GM21825 (cell line): Measurements from ENCODE around the gene TXNDC15.
"Not testable (repeated sequence)": the region's sequence is repeated elsewhere in the genome, so short reads cannot be mapped to it uniquely, and the experiment has no call there.

Experiments
- ATAC-seq: cut with Tn5 transposase; IDR thresholded peaks from one replicate; pipeline ENCODE4 v1.9.1; 2021; ENCODE audit warnings: mild to moderate bottlenecking, moderate library complexity; ENCODE audit not compliant: unreplicated experiment

TXNDC15 gene

DNA sequence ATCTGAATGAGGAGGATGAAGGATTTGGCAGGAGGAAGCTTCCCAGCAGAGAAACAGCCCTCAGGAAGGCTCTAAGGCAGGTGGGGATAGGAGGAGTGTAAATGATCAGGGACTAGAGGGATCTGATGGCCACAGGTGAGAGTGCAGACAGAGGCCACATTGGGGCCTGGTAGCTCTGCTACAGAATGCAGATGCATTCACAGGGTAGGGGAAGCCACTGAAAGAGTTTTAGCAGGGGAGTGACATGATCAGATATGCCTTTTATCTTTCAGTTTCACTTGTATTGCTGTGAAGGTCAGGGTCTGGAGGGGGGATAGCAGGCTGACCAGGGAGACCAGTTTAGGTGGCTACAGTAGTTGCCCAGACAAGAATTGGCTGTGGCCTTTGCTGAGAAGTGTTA, 3.0 kb downstream of the TXNDC15 start:
- peak; percentile 43 for ATAC-seq

DNA sequence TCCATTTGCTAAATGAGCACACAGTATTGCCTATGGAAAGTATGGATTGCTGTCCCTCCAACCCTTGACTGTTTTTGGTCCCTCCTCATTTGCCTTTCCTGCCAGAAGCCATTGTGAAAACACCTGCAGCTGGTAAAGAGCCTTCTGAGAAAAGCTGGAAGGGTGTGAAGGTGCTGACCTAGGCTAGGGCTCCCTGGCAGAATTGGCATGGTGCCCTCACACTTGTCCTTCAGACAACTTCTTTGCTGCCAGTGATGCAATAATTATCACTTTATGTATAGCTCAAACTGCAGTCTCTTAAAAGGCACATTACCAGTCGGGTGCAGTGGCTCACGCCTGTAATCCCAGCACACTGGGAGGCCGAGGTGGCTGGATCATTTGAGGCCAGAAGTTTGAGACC, 4.2 kb downstream of the TXNDC15 start:
- no peak for ATAC-seq

DNA sequence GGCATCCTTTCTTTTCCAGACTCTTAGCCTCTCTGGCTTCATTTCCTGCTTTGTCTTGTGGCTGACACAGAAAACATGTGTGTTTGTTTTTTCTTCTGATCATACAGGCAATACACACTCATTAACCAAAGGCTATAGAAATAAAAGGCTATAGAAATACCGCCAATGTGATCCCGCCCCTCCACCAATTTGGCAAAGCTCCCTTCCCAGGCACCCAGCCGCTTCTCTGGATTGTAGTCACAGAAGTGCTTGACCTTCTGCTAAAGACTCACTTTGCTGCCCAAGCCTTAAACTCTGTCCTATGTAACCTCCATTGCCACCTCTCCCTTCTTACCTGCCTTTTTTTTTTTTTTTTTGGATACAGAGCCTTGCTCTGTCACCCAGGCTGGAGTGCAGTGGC, 5.3 kb downstream of the TXNDC15 start:
- ATAC-seq = no peak

GRCh38 chr5:134880937-134881336, 6.8 kb downstream of the TXNDC15 start:
- ATAC-seq = not testable (repeated sequence)

DNA sequence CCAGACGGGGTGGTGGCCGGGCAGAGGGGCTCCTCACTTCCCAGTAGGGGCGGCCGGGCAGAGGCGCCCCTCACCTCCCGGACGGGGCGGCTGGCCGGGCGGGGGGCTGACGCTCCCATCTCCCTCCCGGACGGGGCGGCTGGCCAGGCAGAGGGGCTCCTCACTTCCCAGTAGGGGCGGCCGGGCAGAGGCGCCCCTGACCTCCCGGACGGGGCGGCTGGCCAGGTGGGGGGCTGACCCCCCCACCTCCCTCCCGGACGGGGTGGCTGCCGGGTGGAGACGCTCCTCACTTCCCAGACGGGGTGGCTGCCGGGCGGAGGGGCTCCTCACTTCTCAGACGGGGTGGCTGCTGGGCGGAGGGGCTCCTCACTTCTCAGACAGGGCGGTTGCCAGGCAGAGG, 7.5 kb downstream of the TXNDC15 start:
- not testable (repeated sequence) for ATAC-seq

DNA sequence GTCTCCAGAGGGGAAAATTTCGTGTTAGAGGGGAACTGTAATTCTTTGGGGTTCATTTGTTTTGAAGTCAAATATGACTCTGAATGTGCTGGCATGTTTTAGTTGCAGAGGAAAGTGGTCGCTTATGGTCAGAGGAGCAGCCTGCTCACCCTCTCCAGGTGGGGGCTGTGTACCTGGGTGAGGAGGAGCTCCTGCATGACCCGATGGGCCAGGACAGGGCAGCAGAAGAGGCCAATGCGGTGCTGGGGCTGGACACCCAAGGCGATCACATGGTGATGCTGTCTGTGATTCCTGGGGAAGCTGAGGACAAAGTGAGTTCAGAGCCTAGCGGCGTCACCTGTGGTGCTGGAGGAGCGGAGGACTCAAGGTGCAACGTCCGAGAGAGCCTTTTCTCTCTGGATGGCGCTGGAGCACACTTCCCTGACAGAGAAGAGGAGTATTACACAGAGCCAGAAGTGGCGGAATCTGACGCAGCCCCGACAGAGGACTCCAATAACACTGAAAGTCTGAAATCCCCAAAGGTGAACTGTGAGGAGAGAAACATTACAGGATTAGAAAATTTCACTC, 13.5 kb downstream of the TXNDC15 start:
- ATAC-seq = no peak

- ATAC-seq = no peak
These were observed 15.2 kb downstream of the TXNDC15 start for GRCh38 chr5:134889335-134889734.

DNA sequence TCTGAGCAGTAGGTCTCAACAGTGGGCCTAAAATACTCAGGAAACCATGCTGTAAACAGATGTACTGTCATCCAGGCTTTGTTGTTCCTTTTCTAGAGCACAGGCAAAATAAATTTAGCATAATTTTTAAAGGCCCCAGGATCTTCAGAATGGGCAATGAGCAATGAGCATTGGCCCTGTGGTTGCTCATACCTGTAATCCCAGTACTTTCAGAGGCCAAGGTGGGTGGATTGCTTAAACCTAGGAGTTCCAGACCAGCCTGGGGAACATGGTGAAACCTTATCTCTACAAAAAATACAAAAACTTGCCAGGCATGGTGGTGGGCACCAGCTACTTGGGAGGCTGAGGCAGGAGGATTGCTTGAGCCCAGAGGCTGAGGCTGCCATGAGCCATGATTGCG, 17.3 kb downstream of the TXNDC15 start:
- ATAC-seq = no peak

DNA sequence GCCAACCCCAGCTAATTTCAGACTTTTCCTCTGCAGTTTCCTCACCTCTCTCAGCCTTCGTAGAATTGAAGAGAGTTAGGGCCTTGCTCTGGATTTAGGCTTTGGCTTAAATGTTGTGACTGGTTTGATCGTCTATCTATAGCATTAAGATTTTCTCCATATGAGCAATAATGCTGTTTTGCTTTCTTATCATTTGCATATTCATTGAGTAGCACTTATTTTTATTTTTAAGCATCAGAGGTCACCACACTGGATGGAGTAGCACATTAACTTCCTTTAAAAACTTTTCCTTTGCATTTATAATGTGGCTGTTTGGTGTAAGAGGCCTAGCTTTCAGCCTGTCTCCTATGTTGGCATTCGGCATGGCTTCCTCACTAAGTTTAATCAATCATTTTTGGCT, 18.1 kb downstream of the TXNDC15 start:
- ATAC-seq = no peak

GRCh38 chr5:134892926-134893325, 18.8 kb downstream of the TXNDC15 start:
- no peak for ATAC-seq

GRCh38 chr5:134893748-134894505, 19.8 kb downstream of the TXNDC15 start:
- ATAC-seq = no peak

DNA sequence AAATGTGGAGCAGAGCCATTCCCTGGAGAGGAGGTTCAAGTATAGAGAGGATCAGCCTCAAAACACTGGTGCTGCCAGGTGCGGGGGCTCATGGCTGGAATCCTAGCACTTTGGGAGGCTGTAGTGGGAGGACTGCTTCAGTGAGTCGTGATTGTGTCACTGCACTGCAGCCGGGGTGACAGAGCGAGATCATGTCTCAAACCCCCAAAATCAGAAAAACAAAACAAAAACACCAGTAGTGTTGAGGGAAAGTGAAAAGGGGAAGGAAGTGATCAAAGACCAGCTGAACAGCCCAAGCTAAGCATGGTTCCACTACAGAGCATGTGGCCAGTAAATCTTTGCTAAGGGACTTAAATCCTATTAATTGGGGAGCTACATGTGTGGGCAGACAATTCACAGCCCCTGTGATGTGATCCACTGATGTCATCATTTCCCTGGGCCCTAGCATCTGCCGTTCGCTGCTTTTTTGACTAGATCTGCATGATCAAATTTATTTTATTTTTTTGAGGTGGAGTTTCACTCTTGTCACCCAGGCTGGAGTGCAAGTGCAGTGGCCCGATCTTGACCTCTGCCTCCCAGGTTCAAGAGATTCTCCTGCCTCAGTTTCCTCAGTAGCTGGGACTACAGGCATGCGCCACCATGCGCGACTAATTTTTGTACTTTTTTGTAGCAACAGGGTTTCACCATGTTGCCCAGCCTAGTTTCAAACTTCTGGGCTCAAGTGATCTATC, 28.1 kb downstream of the TXNDC15 start:
- peak; percentile 22 for ATAC-seq

GRCh38 chr5:134904610-134905245, 30.6 kb downstream of the TXNDC15 start, which contains the start of gene PCBD2:
PCBD2 (plus strand) TSS chr5:134905131; CDS start chr5:134905140, 9 bp downstream.
- peak; percentile 80 for ATAC-seq

- peak; percentile 12 for ATAC-seq
These were observed 31.2 kb downstream of the TXNDC15 start for GRCh38 chr5:134905246-134905996.

DNA sequence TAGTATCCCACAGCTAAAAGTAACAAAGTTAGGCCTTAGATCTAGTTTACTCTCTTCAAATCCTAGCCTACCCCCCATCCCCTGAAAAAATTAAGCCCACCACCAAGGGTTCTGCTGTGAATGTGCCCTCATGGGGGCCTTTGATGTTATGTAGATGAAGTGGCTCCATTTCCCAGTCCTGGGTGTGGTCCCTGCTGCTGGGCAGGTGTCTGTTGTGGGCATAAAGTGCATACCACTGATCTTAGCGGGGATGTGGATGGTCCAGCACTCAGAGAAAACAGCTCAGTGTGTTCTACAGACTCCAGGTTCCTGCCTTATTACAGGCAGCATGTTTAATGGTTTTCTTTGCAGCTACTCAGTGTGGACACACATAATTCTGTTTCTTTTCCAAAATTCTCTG, 32.6 kb downstream of the TXNDC15 start:
- no peak for ATAC-seq

DNA sequence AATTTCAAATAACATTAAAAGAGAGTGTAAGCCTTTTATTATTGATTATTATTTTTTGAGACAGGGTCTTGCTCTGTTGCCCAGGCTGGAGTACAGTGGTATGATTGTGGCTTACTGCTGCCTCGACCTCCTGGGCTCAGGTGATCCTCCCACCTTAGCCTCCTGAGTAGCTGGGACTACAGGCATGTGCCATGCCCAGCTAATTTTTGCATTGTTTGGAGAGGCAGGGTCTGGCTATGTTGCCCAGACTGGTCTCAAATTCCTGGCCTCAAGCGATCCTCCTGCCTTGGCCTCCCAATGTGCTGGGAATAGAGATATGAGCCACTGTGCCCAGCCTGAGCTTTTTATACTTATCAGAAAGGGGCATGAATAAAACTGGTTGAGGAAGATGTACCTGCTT, 36.6 kb downstream of the TXNDC15 start:
- not testable (repeated sequence) for ATAC-seq

DNA sequence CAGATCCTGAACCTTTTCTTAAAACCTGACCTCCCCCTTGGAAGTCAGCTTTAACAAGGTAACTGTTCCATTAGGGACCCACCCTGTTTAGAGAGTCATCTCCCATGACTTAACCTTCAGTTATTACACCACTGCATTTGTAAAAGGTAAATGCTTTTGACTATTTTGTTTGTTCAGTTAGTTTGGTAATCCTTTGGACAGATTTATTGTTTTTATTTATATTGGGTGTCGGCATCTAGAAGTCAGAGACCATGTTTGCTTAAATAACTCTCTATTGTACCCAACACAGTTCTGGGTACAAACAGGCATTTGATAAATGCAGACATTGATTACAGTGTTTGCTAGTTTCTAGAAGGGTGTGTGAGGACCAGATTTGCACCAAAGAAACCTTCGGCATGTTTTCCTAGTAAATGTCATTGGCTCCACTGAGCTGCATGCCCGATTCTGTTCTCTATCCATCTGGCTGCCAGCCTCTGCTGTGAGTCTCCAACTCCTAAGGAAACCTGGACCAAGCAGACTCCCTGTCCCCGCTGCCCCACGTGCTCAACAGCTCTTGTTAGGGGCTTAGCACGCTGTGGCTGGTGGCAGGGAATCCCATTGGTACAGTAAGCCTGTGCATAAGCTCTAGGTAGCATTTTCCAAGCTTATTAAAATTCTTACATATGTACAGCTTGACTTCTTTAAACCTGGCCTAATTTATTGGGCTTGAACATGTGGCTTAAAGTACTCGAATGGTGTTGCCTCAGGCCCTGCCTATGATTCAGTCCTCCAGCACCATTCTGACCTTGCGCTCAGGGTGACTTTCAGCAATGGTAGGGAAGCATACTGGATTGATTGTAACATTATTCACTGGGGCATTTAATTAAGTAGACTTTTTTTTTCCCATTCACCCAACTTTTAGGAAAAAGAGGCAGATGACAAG, 37.4 kb downstream of the TXNDC15 start:
- ATAC-seq = no peak

GRCh38 chr5:134913254-134913653, 39.1 kb downstream of the TXNDC15 start:
- ATAC-seq = no peak

GRCh38 chr5:134913795-134914194, 39.6 kb downstream of the TXNDC15 start:
- ATAC-seq = no peak
